Measurements from ENCODE around the gene C1QTNF3.

DNA sequence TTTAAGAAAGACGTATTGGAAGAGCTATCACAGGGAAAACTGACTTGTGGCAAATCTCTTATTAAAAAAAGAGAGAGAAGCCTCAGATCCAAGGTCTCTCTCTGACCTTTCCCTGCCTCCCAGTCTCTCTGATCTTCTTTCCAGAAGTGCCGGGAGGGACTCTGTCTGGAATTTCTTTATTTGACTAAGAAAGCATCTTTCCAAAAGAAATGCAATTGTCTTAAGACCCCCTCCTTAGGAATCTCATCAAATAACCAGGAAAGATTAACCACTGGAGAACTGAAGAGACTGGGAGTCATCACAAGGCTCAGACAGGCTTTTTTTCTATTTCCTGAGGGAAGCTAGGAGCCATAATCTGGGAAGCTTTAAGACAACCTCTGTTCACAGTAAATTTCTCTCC, 4.6 kb downstream of the C1QTNF3 start:
- TF ChIP-seq, protein P1, sequence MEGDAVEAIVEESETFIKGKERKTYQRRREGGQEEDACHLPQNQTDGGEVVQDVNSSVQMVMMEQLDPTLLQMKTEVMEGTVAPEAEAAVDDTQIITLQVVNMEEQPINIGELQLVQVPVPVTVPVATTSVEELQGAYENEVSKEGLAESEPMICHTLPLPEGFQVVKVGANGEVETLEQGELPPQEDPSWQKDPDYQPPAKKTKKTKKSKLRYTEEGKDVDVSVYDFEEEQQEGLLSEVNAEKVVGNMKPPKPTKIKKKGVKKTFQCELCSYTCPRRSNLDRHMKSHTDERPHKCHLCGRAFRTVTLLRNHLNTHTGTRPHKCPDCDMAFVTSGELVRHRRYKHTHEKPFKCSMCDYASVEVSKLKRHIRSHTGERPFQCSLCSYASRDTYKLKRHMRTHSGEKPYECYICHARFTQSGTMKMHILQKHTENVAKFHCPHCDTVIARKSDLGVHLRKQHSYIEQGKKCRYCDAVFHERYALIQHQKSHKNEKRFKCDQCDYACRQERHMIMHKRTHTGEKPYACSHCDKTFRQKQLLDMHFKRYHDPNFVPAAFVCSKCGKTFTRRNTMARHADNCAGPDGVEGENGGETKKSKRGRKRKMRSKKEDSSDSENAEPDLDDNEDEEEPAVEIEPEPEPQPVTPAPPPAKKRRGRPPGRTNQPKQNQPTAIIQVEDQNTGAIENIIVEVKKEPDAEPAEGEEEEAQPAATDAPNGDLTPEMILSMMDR (tag by site-specific recombination; IDR thresholded peaks at IDR 0.05): no peak
- TF ChIP-seq, protein P2, sequence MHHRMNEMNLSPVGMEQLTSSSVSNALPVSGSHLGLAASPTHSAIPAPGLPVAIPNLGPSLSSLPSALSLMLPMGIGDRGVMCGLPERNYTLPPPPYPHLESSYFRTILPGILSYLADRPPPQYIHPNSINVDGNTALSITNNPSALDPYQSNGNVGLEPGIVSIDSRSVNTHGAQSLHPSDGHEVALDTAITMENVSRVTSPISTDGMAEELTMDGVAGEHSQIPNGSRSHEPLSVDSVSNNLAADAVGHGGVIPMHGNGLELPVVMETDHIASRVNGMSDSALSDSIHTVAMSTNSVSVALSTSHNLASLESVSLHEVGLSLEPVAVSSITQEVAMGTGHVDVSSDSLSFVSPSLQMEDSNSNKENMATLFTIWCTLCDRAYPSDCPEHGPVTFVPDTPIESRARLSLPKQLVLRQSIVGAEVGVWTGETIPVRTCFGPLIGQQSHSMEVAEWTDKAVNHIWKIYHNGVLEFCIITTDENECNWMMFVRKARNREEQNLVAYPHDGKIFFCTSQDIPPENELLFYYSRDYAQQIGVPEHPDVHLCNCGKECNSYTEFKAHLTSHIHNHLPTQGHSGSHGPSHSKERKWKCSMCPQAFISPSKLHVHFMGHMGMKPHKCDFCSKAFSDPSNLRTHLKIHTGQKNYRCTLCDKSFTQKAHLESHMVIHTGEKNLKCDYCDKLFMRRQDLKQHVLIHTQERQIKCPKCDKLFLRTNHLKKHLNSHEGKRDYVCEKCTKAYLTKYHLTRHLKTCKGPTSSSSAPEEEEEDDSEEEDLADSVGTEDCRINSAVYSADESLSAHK (tag by site-specific recombination; IDR thresholded peaks at IDR 0.05): no peak
- TF ChIP-seq YY1 (tag by site-specific recombination; IDR thresholded peaks at IDR 0.05): no peak
- TF ChIP-seq ZNF658 (tag by site-specific recombination; IDR thresholded peaks at IDR 0.05): no peak
- TF ChIP-seq, protein P3, sequence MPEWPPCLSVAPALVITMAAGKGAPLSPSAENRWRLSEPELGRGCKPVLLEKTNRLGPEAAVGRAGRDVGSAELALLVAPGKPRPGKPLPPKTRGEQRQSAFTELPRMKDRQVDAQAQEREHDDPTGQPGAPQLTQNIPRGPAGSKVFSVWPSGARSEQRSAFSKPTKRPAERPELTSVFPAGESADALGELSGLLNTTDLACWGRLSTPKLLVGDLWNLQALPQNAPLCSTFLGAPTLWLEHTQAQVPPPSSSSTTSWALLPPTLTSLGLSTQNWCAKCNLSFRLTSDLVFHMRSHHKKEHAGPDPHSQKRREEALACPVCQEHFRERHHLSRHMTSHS (tag by site-specific recombination; IDR thresholded peaks at IDR 0.05): no peak
- TF ChIP-seq ZNF555 (tag by site-specific recombination; conservative IDR thresholded peaks at IDR 0.05): no peak
- no peak for TF ChIP-seq GLI4 (tag by site-specific recombination; IDR thresholded peaks at IDR 0.05)
- TF ChIP-seq ZNF350 (tag by site-specific recombination; IDR thresholded peaks at IDR 0.05): no peak
- TF ChIP-seq ZNF324 (tag by site-specific recombination; IDR thresholded peaks at IDR 0.05): no peak
- TF ChIP-seq, protein P4, sequence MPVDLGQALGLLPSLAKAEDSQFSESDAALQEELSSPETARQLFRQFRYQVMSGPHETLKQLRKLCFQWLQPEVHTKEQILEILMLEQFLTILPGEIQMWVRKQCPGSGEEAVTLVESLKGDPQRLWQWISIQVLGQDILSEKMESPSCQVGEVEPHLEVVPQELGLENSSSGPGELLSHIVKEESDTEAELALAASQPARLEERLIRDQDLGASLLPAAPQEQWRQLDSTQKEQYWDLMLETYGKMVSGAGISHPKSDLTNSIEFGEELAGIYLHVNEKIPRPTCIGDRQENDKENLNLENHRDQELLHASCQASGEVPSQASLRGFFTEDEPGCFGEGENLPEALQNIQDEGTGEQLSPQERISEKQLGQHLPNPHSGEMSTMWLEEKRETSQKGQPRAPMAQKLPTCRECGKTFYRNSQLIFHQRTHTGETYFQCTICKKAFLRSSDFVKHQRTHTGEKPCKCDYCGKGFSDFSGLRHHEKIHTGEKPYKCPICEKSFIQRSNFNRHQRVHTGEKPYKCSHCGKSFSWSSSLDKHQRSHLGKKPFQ (tag by site-specific recombination; IDR thresholded peaks at IDR 0.05): no peak
- TF ChIP-seq ZNF776 (tag by site-specific recombination; IDR thresholded peaks at IDR 0.05; ENCODE audit: borderline replicate concordance): no peak
- TF ChIP-seq SP7 (tag by site-specific recombination; IDR thresholded peaks at IDR 0.05): no peak
